GM18499 (cell line): Measurements from ENCODE around the gene ATP9B.

Experiments used
- ATAC-seq: cut with Tn5 transposase; IDR thresholded peaks from one replicate; pipeline ENCODE4 v1.9.1; 2021; ENCODE audit warnings: moderate number of reproducible peaks; ENCODE audit not compliant: insufficient read depth, unreplicated experiment

Gene ATP9B

GRCh38 chr18:79386547-79386946 is 317.4 kb downstream of the ATP9B start:
- no peak for ATAC-seq

- ATAC-seq: no peak
Measured at GRCh38 chr18:79387214-79387613, 318.0 kb downstream of the ATP9B start.

GRCh38 chr18:79387615-79388014 is 318.4 kb downstream of the ATP9B start:
- no peak for ATAC-seq

- no peak for ATAC-seq
Measured at GRCh38 chr18:79388043-79388442, 318.8 kb downstream of the ATP9B start.

GRCh38 chr18:79389689-79390088 is 320.5 kb downstream of the ATP9B start:
- ATAC-seq: no peak

- ATAC-seq: no peak
Measured at GRCh38 chr18:79392226-79392625, 323.0 kb downstream of the ATP9B start.

GRCh38 chr18:79393181-79393634 is 324.0 kb downstream of the ATP9B start:
- no peak for ATAC-seq

GRCh38 chr18:79393635-79394533 is 324.7 kb downstream of the ATP9B start:
- no peak for ATAC-seq

- ATAC-seq: no peak
Measured at GRCh38 chr18:79394534-79395307, 325.5 kb downstream of the ATP9B start.

GRCh38 chr18:79395308-79395640 is 326.1 kb downstream of the ATP9B start:
- no peak for ATAC-seq

GRCh38 chr18:79395761-79396404 is 326.7 kb downstream of the ATP9B start, which contains the start of gene NFATC1:
Gene NFATC1, plus strand, starts transcription at chr18:79395930. Its CDS starts 295 bp downstream, at chr18:79396225.
- ATAC-seq: no peak

GRCh38 chr18:79396431-79397246 is 327.4 kb downstream of the ATP9B start:
- ATAC-seq: no peak

- no peak for ATAC-seq
Measured at GRCh38 chr18:79397247-79397829, 328.1 kb downstream of the ATP9B start.

- ATAC-seq: no peak
Measured at GRCh38 chr18:79397830-79398761, 328.9 kb downstream of the ATP9B start.

- no peak for ATAC-seq
Measured at GRCh38 chr18:79399275-79400081, 330.3 kb downstream of the ATP9B start.

GRCh38 chr18:79400091-79400590 is 330.9 kb downstream of the ATP9B start:
- ATAC-seq: no peak

GRCh38 chr18:79400591-79401381 is 331.6 kb downstream of the ATP9B start:
- ATAC-seq: no peak
